Right renal pelvis (tissue), 4 donors: ENCODE measurements around the gene DCN. TPM values are rescaled to one million over a fixed set of nuclear protein-coding genes. Genes with fewer than 3 reads are reported as not detected.

Experiments
- DNase-seq, 4 donors: peaks; one replicate each; pipeline ENCODE4 v3.0.0-alpha.2; 2013; ENCODE audit warnings: low read depth in 4 of 4, low spot score in 3 of 4, missing footprints in 1 of 4
- polyA plus RNA-seq, 4 donors: library from polyadenylated mRNA; unstranded; fragments of 120-200 nt; gene quantifications; one replicate each; pipeline ENCODE4 v1.2.1, GENCODE V29; 2013; ENCODE audit not compliant: insufficient read length in 4 of 4

The DCN gene
- polyA plus RNA-seq, 4 donors = 538 to 737 (median 634) TPM

DNA sequence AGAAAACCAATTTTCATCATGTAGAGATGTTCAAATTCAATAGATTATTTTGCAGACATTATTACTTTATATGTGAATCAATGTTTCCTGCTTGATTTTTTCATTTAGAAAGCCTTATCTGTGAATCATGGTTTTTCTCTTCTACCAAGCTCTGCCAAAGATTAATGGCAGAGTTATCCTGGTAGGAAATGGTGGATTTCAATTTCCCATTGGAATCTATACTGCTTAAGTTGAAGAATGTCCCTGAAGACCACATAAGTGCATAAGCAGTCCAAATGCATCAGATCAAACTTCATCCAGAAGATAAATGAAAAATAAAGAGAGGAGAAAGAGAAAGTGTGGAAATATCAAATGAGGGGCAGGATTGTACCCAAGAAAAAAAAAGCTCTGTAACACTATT lies 76.3 kb downstream of the DCN start:
- DNase-seq = no peak

DNA sequence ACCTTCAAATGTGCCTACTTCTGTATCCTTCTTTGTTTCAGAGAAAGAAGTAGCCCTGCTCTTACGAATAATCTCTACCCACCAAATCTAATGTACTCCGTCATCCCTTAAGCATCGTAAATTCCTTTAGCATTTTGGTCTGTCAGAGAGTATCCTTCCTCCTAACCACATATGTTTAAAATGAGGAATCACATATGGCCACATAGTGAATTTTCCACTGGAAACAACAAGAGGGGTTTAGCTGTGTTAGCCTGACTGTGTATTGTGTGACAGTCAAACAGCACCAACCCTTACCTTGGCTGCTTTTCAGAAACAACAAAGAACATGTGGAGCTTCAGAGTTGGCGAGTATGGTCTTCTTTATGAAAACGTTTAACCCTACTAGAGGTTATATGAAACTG lies 76.8 kb downstream of the DCN start:
- no peak for DNase-seq

- DNase-seq = no peak
Observed at GRCh38 chr12:91104812-91105466, 77.7 kb downstream of the DCN start.

GRCh38 chr12:91103624-91104023 lies 79.0 kb downstream of the DCN start:
- DNase-seq = no peak

DNA sequence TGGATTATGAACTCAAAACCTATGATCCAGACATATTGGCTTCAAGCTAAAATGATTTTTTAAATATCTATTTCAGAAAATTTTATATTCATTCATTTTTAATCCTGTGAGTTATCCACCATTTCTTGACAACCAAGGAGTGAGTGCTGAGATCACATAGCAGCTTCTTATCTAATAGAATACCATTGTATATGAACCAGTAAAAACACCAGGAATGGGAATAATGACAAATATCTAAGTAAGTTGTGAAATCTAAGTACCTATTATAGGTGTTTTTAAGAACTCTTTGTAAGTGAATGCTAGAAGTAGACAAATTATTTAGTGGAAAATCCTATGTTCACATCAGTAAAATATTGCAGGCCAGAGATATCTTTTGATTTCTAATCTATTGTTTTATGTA lies 79.5 kb downstream of the DCN start:
- no peak for DNase-seq

DNA sequence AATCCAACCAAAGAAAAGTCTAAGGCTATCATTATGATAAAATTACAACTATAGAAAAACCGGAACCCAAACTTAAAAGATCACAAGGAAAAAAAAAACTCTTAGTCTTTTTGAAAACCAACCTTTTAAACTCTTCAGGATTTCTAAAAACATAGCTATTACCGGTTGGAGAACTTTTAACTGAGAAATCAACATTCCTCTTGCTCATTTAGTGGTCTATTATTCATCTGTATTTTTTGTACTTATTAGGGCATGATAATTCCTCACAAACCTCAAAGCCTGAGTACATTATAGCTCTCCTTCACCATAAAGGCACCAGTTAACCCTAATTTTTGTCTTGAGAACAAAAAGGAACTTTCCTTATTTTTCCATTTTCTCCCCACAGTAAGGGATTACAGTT lies 81.7 kb downstream of the DCN start:
- no peak for DNase-seq

- DNase-seq = no peak
Observed at GRCh38 chr12:91099836-91100235, 82.8 kb downstream of the DCN start.

GRCh38 chr12:91099341-91099740 lies 83.3 kb downstream of the DCN start:
- no peak for DNase-seq

GRCh38 chr12:91098941-91099340 lies 83.7 kb downstream of the DCN start:
- no peak for DNase-seq

DNA sequence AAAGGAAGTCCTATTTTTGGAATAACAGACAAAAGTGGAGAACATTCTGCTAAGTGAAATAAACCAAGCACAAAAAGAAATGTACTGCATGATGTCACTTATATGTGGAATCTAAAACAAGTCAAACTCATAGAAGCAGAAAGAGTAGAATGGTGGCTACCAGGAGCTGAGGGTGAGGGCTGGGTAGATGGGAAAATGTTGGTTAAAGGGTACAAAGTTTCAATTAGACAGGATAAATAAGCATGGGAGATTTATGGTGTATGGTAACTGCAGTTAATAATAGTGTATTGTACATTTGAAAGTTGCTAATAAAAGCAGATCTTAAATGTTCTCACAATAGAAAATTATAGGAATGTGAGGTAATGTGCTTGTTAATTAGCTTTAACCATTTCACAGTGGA lies 84.2 kb downstream of the DCN start:
- DNase-seq = no peak

GRCh38 chr12:91094957-91095356 lies 87.7 kb downstream of the DCN start:
- DNase-seq = no peak

- no peak for DNase-seq
Observed at GRCh38 chr12:91094032-91094662, 88.5 kb downstream of the DCN start.

DNA sequence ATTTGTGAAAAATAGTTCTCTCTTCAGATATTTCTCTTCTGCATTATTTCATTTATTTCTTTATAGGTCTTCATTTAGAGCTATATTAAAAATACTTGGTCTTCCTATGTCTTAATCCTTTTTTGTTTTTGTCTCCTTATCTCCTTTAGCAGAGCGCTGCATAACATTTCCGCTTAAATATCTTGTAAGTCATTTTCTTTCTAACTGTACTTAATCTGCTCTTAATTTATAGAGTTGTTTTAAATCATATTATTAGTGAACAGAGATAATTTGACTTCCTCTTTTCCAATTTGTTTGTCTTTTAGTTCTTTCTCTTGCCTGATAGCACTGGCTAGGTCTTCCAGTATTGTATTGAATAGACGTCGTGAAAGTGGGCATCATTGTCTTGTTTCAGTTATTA lies 89.3 kb downstream of the DCN start:
- DNase-seq = no peak

DNA sequence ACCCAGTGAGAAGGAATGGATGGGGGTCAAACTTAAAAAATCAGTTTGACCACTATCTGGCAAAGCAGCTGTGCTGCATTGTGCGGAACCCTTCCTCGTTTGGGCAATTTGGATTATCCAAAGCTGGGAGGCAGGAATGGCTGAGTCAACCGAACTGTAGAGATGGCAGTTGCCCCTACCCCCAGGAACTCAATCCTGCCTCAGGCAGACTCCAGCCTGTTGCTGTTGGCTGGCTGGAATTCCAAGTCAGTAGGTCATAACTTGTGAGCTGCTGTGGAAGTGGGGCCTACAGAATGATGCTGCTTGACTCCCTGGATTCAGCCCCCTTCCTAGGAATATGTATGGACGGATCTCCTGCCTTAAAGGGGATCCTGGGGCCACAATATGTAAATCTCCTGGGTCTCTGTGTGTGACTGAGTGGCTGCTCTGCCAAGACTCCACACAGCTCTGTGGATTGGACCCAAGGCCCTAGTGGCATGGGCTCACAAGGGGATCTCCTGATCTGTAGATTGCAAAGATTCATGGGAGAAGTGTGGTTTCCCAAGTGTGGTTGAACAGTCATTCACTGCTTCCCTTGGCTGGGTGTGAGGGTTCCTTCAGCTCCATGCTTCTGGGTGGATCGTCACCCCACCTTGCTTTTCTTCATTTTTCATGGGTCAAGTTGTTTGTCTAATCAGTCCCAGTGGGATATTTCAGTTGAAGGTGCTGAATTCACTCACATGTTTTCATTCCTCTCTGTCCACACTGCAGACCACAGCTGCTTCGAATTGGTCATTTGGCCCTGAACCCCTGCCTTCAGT lies 90.5 kb downstream of the DCN start:
- no peak for DNase-seq

Other genes starting within 250 kb of the DCN start
- gene CCER1, start 227.6 kb downstream of the DCN start, polyA plus RNA-seq = not detected
- gene EPYC, start 177.8 kb downstream of the DCN start, polyA plus RNA-seq = under 1 TPM in 1 of 4 donors, not detected in 3; 0.09 TPM
- gene KERA, start 124.8 kb downstream of the DCN start, polyA plus RNA-seq = under 1 TPM in 1 of 4 donors, not detected in 3; 0.05 TPM
- 100 to 1,000 TPM in 2 of 4 donors, 10 to 100 TPM in 2; 48.8 to 135 (median 89.6) TPM for gene LUM, start 71.3 kb downstream of the DCN start, polyA plus RNA-seq